ENCODE measurements around the gene IL11RA. TPM values are rescaled to one million over a fixed set of nuclear protein-coding genes. Genes with fewer than 3 reads are reported as not detected.

IL11RA gene
- total and polyA plus RNA-seq, 2 of the 8 experiments (the other 6 are each of a cell fraction or from before 2014, with no cell fraction given), result 5.5 to 9.1 TPM

- no peak for TF ChIP-seq SRF (IDR thresholded peaks at IDR 0.05; ENCODE audit: low read depth, low read length)
- TF ChIP-seq ATF2 (IDR thresholded peaks at IDR 0.05; ENCODE audit: low read length), result no peak
These were observed 13.9 kb upstream of the IL11RA start (continued) for GRCh38 chr9:34638138-34638445.

Measured in H1 (cell line).